Spinal cord (tissue), 10 donors: ENCODE data around the gene HTRA3. TPM values are rescaled to one million over a fixed set of nuclear protein-coding genes. Genes with fewer than 3 reads are reported as not detected.

Experiments
- DNase-seq, 6 donors: peaks; one replicate each; pipeline versions ENCODE4 v3.0.0 to v3.0.0-alpha.2; 2013 to 2015; ENCODE audit warnings: low spot score in 6 of 6, low read depth in 4 of 6
- H3K27ac ChIP-seq: one replicate; pipeline ENCODE4 v1.5.1; 2013; ENCODE audit warnings: low read depth, low read length, control low read depth
- H3K27me3 ChIP-seq: one replicate; pipeline ENCODE4 v1.6.1; 2013; ENCODE audit warnings: low read length; ENCODE audit not compliant: control insufficient read depth, insufficient read depth
- H3K36me3 ChIP-seq: one replicate; pipeline ENCODE4 v1.6.1; 2013; ENCODE audit warnings: low read length; ENCODE audit not compliant: control insufficient read depth, insufficient read depth
- H3K4me1 ChIP-seq: one replicate; pipeline ENCODE4 v1.6.1; 2013; ENCODE audit warnings: low read length; ENCODE audit not compliant: control insufficient read depth, insufficient read depth
- H3K4me3 ChIP-seq: one replicate; pipeline ENCODE4 v1.5.1; 2013; ENCODE audit warnings: low read depth, low read length, control low read depth
- H3K9me3 ChIP-seq: one replicate; pipeline ENCODE4 v1.6.1; 2013; ENCODE audit warnings: low read length; ENCODE audit not compliant: control insufficient read depth, insufficient read depth
- WGBS: methylation state at CpG from one replicate; pipeline ENCODE4 v1.1.5; 2013; ENCODE audit warnings: missing lambda C conversion rate; ENCODE audit not compliant: insufficient coverage; 5-methylcytosine and 5-hydroxymethylcytosine counted together
- polyA plus RNA-seq, 2 donors: library from polyadenylated mRNA; unstranded; fragments of 120-200 nt; gene quantifications; one replicate each; pipeline ENCODE4 v1.2.1, GENCODE V29; 2013; ENCODE audit not compliant: insufficient read length in 2 of 2
- total RNA-seq, 2 donors: library from RNA; depleted of rRNA in 1 of 2; stranded (reverse); fragments of 120-200 nt in 1 of 2; fragments of >200 nt in 1 of 2; gene quantifications; one replicate each; pipeline versions ENCODE4 v1.2.3 to v1.2.4, GENCODE V29; 2013 to 2014
- donor health status: healthy.

Gene HTRA3
- total and polyA plus RNA-seq, 4 donors: 8.7 to 23.4 (median 10.6) TPM

GRCh38 chr4:8353158-8353669 lies 83.7 kb downstream of the HTRA3 start:
- Histone ChIP-seq H3K4me3 (no peak overlapping the region), H3K9me3 (no peaks in the 10 kb centered on the region), H3K4me1 (peaks cover 25% of the 10 kb centered on the region), H3K27ac (no peak overlapping the region), H3K36me3 (peaks cover 11% of the 10 kb centered on the region), H3K27me3 (no peaks in the 10 kb centered on the region)
- DNase-seq: no peak
- WGBS: 99% methylated on average over 9 of the region's 9 CpGs

GRCh38 chr4:8353912-8354453 lies 84.4 kb downstream of the HTRA3 start:
- H3K27ac ChIP-seq: no peak overlapping the region
- 81% methylated on average over 8 of the region's 12 CpGs for WGBS
- H3K4me1 ChIP-seq: peaks cover 25% of the 10 kb centered on the region
- H3K4me3 ChIP-seq: no peak overlapping the region
- DNase-seq: no peak
- no peaks in the 10 kb centered on the region for H3K9me3 ChIP-seq
- peaks cover 11% of the 10 kb centered on the region for H3K36me3 ChIP-seq
- no peaks in the 10 kb centered on the region for H3K27me3 ChIP-seq

- peaks cover 11% of the 10 kb centered on the region for H3K36me3 ChIP-seq
- no peak for DNase-seq
- no peak overlapping the region for H3K4me3 ChIP-seq
- H3K27ac ChIP-seq: no peak overlapping the region
- no peaks in the 10 kb centered on the region for H3K27me3 ChIP-seq
- no peaks in the 10 kb centered on the region for H3K9me3 ChIP-seq
- 93% methylated on average over 2 of the region's 6 CpGs for WGBS
- H3K4me1 ChIP-seq: peaks cover 25% of the 10 kb centered on the region
Measured at GRCh38 chr4:8355306-8355705, 85.8 kb downstream of the HTRA3 start.

GRCh38 chr4:8355864-8356565 lies 86.5 kb downstream of the HTRA3 start:
- Histone ChIP-seq H3K4me1 (peaks cover 25% of the 10 kb centered on the region), H3K27me3 (no peaks in the 10 kb centered on the region), H3K27ac (no peak overlapping the region), H3K36me3 (peaks cover 11% of the 10 kb centered on the region), H3K9me3 (no peaks in the 10 kb centered on the region), H3K4me3 (no peak overlapping the region)
- DNase-seq: peak in 1 of 6 donors; percentile 38
- 68% methylated on average over 6 of the region's 8 CpGs for whole genome bisulfite sequencing

Other genes with a start within 250 kb of the HTRA3 start
- gene ABLIM2, start 110.9 kb upstream of the HTRA3 start, total RNA-seq: 10 to 100 TPM; 12.2 to 33.3 TPM
- 10 to 100 TPM; 52.9 to 60.4 TPM for gene ABLIM2, start 110.9 kb upstream of the HTRA3 start, polyA plus RNA-seq
- gene SH3TC1, start 70.5 kb upstream of the HTRA3 start, total RNA-seq: 1 to 10 TPM; 8.1 to 8.6 TPM
- gene SH3TC1, start 70.5 kb upstream of the HTRA3 start, polyA plus RNA-seq: 1 to 10 TPM; 5.5 to 8.5 TPM
- gene ACOX3, start 171.0 kb downstream of the HTRA3 start, total RNA-seq: 10 to 100 TPM; 25.1 to 28.7 TPM
- gene ACOX3, start 171.0 kb downstream of the HTRA3 start, polyA plus RNA-seq: 10 to 100 TPM; 21.2 to 22.1 TPM
- 10 to 100 TPM; 14.1 to 23.1 TPM for gene TRMT44, start 171.0 kb downstream of the HTRA3 start, total RNA-seq
- 10 to 100 TPM; 13.9 to 17.0 TPM for gene TRMT44, start 171.0 kb downstream of the HTRA3 start, polyA plus RNA-seq